GM20000 (cell line): Measurements from ENCODE around the gene PCDHA11.

ENCODE experiments used
- DNase-seq: peaks from one replicate; pipeline ENCODE4 v3.0.0; 2012; ENCODE audit warnings: low spot score
- CTCF ChIP-seq: IDR thresholded peaks from 2 replicates; pipeline ENCODE4 v1.5.1; 2012; ENCODE audit warnings: mild to moderate bottlenecking, control low read depth; ENCODE audit errors: extremely low read depth, missing control alignments

Gene PCDHA11

DNA sequence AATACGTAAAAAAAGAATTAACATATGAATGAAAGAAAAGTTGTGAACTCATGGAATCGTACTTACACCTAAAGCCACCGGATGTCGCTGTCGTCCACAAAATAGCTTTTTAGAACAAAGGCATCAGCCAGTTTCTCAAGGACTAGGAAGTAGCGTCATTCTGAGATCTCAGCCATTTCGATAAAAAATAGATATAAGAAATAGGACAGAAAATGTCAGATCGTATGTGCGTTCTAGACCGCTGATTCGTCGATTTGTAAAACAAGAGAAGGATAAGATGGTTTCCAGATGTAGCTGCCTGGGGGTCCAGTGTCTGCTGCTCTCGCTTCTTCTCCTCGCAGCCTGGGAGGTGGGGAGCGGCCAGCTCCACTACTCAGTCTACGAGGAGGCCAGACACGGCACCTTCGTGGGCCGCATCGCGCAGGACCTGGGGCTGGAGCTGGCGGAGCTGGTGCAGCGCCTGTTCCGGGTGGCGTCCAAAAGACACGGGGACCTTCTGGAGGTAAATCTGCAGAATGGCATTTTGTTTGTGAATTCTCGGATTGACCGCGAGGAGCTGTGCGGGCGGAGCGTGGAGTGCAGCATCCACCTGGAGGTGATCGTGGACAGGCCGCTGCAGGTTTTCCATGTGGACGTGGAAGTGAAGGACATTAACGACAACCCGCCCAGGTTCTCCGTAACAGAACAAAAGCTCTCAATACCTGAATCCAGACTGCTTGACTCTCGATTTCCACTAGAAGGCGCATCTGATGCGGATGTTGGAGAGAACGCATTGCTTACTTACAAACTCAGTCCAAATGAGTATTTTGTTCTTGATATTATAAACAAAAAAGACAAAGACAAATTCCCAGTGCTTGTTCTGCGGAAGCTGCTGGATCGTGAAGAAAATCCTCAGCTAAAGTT lies 12.7 kb upstream of the PCDHA11 start, which contains the start of gene PCDHA10:
PCDHA10 (plus strand) TSS at position 126 of the 903 bp plus-strand sequence; CDS start at position 278, 152 bp downstream.
- TF ChIP-seq CTCF = no peak
- no peak for DNase-seq

GRCh38 chr5:140857177-140857986 lies 11.4 kb upstream of the PCDHA11 start:
- DNase-seq = no peak
- TF ChIP-seq CTCF = no peak

DNA sequence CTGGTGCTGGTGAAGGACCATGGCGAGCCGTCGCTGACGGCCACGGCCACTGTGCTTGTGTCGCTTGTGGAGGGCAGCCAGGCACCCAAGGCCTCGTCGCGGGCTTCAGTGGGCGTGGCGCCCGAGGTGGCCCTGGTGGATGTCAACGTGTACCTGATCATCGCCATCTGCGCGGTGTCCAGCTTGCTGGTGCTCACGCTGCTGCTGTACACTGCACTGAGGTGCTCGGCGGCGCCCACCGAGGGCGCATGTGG lies 10.8 kb upstream of the PCDHA11 start:
- DNase-seq = no peak
- no peak for TF ChIP-seq CTCF

DNA sequence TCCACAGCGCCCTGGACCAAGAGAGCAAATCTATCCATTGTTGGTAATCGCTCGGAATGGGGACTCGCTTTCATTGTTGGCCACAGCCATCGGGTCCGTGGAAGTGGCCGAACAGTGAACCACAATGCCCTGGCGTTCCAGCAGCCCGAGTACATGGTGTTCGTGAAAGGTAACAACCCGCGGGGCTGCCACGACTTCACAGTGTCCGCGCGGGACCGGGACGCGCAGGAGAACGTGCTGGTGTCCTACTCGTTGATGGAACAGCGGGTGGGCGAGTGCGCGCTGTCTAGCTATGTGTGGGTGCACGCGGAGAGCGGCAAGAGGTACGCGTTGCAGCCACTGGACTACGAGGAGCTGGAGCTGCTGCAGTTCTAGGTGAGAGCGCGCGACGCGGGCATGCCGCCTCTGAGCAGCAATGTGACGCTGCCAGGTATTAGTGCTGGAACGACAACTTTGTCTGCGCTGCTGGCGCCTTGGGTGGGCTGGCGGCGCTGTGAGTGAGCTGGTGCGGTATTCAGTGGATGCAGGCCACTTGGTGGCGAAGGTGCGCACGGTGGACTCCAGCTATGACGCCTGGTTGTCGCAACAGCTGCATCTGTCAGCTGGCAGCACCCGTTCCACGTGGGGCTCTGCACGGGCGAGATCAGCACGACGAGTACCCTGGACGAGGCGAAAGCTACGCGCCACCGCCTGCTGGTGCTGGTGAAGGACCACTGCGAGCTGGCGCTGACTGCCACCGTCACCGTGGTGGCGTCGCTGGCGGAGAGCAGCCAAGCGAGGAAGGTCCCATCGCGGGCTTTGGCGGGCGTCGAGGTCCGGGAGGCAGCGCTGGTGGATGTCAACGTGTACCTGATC lies 6.1 kb upstream of the PCDHA11 start:
- no peak for TF ChIP-seq CTCF
- DNase-seq = no peak

DNA sequence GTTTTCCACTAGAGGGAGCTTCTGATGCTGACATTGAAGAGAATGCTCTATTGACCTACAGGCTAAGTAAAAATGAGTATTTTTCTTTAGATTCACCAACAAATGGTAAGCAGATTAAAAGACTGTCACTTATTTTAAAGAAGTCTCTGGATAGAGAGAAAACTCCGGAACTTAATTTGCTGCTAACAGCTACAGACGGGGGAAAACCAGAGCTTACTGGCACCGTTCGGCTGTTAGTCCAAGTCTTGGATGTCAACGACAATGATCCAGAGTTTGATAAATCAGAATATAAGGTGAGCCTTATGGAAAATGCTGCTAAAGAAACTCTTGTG lies 764 bp downstream of the PCDHA11 start:
- no peak for TF ChIP-seq CTCF
- DNase-seq = no peak

GRCh38 chr5:140870221-140871201 lies 1.8 kb downstream of the PCDHA11 start:
- no peak for TF ChIP-seq CTCF
- no peak for DNase-seq
